Stimulated activated CD8-positive, alpha-beta memory T cell treated with anti-CD3 and anti-CD28 coated beads, Interleukin-2, amount 100 ng/mL, for 48 hours (primary cell): ENCODE measurements around the gene FNDC3B.

Experiments
- DNase-seq, 2 donors: peaks; one replicate each; pipeline ENCODE4 v3.0.0-alpha.2; 2020; ENCODE audit warnings: low read depth in 2 of 2

Gene FNDC3B

DNA sequence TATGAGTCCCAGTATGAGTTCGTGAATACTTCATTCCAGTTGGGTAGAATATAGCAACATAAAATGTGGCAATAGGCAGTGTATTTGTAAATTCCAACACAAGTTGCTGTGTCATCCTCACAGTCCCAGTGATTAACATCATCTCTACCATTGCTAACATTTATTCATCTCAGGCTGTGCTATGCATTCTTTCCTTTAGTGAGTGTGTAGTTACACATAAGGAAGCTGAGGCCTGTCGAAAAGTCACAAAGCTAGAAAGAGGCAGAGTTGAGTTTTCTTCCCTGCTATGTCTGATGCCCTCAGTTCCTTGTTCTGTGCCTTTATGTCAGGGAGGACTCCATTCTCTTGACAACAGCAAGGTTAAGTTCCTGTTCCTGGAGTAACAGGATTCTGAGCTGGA, 96.4 kb downstream of the FNDC3B start:
- no peak for DNase-seq

DNA sequence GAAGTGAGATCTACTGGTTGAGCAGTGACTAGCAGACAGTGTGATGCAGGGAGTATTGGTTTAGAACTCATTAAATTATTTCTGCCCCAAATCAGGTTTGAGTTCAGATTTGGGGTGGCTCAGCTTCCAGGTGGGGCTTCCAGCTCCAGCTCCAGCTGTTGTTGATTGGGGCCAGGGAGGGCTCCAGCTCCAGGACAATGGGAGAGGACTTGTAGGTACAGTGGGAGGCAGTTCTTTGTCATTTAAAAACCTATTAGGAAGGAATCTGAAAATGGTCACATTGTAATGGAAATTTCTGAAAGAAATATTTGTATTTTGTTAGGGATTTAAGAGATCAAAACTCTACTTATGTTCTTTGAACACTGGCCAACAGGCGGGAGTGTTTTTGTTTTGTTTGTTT, 97.0 kb downstream of the FNDC3B start:
- DNase-seq = no peak

DNA sequence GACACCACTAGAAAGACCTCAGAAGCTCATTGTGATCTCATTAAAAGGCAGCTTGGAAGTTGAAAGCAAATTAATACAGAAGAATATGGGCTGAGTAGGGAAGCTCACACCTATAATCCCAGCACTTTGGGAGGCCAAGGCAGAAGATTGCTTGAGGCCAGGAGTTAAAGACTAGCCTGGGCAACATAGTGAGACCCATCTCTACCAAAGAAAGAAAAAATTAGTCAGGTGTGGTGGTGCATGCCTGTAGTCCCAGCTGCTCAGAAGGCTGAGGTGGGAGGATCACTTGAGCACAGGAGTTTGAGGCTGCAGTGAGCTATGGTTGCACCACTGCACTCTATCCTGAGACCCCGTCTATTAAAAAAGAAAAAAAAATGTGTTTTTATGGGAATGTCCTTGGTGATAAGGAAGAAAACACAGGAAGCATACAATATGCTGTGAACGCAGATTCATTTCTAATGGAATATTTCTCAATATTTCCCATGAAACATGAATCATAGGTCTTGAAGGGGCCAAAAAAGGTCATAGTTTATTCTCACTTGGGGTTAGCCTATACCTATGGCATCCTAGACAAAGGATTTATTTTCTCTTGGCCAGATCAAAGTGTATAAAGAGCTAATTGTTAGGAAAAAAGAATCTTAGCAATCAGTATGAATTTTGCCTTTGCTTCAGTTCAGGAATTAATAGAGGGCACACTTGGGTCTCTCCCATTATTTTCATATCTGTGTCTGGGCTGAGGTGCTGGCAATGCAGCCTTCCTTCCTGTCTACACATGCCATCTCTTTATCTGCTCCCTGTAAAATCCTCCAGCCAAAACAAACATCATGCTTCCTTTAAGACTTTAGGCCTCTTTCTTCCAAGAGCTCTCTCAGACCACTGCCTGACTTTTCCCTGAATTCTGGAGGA, 98.2 kb downstream of the FNDC3B start:
- no peak for DNase-seq

DNA sequence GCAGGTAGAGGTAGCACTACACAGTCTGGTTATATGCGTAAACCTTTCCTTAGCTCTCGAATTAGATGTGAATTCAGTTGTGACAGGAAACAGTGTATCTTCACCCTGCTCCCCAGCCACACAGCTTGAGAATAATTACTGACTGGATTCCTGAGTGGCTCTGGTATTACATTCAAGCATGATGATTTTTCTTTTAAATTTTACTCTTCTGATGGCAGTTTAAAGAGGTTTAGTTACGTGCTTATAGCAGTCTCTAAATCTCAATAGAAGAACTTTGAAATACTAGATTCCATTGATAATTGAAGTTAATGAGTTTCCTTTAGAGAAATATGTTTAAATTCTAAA, 98.8 kb downstream of the FNDC3B start:
- DNase-seq = no peak

DNA sequence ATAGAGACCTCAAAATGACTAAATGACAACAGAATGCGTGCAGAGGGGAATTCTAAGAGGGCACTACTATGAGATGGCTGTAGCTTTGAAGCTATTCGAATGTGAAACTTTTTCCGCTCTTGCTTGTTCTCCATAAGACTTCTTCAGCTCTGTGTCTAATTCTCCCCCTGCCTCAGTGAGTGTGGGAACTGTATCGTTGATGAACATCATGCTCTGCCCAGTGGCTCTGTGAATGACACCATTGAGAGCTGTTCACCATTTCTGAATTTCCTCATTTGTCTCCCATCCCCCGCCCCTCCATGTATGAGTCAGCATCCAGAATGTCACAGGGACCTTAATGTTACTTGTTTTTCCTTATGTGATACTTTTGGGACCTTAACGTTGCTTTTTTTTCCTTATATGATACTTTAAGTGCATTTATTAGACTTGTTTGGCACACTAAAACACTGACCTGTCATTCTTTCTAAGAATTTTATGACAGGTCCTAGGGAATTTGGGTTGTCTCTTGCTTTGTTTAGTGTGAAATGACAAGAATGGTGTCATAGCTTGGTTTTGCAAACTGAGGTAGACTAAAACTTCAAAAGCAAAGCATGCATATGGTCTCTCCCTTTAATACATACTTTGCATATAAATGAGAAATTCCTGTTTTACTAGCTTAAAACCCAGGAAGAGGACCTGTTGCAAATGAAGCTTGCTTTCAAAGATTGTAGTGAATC, 99.6 kb downstream of the FNDC3B start:
- DNase-seq = no peak

DNA sequence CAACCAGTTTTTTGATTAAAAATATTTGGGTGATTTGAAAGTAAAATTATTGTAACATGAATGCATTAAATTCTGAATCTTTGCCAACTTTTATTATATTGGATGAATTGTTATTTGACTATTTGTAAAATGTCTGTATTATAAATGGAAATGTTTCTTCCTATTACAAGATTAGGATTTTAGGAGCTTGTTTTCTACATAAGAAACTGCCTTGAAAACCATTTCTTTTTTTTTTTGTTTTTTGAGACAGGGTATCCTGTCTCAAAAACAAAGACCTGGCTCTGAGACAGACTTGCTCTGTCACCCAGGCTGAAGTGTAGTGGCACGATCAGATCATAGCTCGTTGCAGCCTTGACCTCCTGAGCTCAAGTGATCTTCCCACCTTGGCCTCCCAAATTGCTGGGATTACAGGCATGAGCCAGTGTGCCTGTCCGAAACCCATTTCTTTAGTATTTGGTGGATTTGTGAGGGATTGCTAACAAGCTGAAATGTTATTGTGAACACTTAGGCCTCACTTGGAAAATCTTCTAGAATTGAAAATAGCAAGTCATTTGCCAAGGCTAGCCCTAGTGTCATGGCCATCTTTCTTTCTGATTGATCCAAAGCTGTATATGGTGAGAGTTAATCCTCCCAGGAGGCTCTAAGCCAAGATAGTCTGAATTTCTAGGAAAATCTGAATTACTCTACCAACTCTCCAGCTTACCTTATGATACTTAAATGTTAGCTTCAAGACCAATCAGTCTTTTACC, 100.3 kb downstream of the FNDC3B start:
- DNase-seq = no peak

DNA sequence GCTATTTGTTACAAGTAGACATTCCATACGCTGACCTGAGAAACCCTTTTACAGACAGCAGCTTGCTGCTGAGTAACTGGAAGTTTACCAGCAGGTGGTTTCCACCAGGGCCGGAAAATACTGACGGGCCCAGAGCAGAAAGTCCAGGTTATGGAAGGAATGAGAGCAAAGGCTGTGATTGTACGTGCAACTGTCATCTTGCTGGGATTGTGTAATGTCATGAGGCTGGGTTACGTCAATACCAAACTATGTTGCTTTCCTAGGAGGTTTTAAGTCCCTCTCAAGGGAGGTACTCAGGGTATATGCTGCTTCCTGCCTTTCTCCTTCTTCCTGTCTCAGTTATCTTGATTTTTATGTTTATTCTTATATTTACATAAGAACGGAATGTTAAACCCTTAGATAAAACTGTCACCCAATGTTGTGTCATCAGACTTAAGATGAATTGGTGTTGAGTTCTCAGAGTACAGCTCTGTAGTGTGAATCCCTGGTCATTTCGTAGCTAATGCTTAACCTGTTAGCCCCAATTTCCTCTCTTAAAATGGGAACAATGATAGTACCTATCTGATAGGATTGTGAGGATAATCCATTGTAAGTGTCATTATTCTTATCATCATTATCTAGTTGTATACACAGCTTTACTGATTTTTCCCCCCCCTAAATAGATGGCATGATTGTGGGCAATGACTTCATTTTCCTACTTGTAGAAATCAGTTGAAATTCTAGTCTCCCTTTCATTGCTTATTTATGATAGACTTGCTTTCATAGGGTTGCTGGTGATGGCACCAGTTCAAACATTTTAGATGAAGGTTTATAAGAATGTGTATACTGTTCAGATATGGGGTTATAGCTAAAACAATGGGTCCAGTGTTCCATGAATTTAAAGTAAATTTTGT, 101.4 kb downstream of the FNDC3B start:
- DNase-seq = no peak

DNA sequence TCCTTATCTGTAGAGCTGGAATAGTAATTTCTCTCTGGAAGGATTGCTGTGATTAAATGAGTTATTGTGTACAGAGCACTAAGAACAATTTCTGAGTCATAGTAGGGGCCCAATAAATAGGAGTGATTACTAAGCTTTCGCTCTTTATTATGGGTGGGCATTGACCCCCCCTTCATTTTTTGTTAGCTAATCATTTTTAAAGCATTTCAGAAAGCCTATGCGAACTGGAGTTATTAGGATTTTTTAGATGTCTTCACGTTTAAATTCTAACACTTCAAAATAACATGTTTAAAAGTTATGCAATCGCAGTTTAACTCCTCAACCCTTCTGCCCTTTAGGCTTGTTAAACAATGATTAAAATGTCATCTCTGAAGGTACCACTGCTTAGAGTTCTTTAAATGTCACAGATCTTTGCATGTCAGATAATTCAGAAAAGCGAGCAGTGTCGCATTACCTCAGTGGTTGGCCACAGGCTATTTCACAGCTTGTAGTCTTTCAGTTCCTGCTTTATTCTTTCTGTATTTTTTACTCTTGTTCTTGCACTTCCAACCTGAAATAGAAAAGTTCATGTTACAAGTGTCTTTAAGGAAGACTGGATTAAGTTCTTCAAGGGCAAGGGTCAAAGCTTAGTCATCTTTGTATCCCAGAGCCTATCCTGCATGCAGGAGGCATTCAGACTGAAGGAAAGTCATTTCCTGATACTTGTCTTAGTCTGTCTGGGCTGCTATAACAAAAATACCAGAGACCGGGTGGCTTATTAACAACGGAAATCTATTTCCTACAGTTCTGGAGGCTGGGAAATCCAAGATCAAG, 102.9 kb downstream of the FNDC3B start:
- DNase-seq = no peak

DNA sequence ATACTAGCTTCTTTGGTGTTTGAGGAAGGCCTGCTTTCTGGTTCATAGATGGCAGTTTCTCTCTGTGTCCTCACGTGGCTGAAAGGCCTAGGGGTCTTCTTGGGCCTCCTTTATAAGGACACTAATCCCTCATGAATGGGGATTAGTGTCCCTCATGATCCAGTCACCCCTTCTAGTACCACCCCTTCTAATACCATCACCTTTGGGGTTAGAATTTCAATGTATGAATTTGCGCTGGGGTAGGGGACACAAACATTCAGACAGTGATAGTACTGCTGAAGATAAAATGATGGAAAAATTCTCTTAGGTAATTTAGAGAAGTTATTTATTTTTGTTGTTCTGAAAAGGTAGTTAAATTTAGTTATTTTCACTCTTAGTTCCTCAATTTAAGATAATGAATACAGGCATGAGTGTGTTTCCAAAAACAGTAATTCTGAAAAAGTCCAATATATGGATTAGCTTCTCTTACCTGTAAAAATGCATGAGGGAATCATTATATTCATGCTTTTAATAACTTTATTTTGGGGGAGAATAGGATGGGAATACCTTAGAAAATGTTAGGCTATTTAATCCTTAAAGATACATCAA, 103.6 kb downstream of the FNDC3B start:
- DNase-seq = no peak

DNA sequence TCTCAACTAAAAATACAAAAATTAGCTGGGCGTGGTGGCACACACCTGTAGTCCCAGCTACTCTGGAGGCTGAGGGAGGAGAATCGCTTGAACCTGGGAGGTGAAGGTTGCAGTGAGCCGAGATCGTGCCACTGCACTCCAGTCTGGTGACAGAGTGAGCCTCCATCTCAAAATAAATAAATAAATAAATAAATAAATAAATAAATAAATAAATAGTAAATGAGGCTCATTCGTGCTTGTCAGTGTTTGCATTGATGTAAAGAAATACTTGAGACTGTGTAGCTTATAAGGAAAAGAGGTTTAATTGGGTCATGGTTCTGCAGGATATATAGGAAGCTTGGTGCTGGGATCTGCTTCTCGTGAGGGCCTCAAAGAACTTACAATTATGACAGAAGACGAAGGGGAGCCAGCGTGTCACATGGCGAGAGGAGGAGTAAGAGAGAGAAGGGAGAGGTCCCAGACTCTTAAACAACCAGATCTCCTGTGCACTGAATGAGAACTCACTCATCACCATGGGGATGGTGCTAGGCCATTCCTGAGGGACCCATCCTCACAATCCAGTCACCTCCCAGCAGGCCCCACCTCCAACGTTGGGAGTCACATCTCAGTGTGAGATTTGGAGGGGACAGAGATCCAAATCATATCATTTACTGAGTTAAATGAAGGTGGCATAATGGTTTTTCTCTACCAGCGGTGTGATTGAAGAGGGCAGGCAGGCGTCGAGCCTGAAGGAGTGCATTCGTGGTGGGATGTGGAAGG, 104.5 kb downstream of the FNDC3B start:
- no peak for DNase-seq

DNA sequence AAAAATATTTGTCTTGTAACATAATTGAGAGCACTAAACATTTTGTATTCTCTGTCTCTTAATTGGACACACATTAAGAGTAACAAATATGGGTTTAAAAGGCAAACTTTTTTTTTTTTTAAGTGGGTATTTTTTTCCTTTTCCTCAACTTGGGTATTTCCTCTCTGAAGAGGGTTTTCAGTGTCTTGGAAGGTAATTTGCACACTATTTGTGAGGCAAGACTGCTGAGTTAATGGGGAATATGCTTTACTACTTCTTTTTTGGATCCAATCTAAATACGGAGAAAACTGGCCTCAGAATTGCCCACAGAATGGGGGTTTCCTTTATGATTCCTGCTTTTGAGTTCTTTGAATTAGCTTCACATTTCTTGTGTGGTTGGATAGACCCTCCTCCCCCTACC, 105.2 kb downstream of the FNDC3B start:
- DNase-seq = no peak

DNA sequence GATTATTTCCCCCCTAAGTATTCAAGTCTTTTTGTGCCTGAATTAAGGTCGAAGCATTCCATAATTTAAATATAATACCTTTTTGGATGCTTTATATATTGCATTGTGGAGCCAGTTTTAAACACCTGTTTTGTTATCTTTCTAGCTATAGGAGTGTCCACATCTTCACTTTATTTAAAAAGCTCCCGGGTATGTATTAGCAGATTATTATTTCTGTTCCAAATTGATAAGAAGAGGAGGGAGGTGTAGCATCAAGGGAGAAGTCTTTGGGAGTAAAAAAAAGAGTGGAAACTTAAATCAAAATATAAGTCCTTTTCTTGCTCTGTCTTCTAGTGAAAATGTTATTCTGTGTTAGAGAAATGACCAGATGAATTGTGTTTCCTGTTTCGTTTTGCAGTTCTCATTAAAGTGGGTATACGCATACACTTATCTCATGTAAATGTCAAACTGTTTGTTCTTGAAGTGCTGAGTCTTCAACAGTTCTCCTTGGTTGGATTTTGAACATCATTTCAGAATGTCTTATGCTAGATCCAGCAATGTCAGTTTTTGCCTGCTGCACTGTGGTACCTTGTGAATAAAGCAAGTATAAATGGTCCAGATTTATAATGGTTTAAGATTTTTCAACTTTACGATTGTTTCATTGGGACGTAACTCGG, 105.8 kb downstream of the FNDC3B start:
- DNase-seq = no peak

DNA sequence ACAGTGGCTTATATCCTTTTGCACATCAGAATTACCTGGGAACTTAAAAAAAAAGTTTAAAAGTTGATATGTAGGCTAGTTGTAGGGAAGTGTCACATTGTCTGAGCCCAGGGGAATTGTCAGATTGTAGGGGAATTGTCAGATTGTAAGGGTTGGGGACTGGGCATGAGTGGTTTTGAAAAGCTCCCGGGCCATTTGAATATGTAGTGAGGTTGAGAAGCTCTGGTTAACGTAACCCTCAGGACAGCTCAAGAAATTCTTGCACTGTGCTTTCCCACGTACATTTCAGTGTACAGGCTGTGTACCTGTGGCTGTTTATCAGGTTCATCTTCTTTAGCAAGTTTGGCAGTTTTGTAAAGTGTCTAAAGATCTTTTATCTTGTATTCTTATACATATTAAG, 107.0 kb downstream of the FNDC3B start:
- DNase-seq = no peak

DNA sequence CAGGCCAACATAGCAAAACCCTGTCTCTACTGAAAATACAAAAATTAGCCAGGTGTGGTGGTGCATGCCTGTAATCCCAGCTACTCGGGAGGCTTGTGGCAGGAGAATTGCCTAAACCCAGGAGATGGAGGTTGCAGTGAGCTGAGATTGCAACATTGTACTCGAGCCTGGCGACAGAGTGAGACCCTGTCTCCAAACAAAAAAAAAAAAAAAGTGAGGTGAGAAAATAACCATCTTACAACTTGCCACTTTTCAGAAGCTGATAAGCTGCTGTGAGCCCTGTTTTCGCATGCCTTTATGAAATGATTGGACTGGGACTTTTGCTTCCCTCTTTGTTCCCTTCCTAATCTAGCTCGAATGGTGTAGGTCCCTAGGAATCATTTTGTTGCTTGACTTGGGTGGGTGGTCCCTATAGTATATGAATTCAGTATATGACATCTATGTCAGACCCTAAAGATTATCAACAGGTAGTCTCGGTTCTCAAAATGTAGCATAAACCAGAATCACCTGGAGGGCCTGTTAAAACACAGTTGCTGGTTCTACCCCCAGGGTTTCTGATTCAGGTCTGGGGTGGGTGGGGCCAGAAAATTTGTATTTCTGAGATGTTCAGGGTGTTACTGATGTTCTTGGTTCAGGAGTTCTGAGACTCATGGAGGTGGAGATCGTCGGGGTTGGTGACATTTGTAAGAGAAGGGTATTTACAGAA, 107.9 kb downstream of the FNDC3B start:
- DNase-seq = no peak

DNA sequence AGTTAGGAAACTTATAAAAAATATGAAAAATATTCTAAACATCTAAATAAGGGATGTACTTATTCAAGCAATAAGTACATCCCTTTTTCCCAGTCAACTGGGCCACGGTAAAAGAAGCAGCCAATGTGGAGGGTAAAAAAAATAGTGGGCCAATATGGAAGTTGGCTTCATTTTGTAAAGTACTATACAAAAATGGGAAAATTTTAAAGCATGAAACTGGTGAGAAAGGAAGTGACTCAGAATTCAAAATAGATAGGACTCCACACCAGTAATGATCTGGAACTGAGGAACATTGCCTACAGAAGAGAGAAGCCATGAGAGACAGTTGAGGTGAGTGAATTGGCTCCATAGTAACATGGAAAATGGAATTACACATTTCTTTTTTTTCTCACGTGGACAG, 108.9 kb downstream of the FNDC3B start:
- no peak for DNase-seq

DNA sequence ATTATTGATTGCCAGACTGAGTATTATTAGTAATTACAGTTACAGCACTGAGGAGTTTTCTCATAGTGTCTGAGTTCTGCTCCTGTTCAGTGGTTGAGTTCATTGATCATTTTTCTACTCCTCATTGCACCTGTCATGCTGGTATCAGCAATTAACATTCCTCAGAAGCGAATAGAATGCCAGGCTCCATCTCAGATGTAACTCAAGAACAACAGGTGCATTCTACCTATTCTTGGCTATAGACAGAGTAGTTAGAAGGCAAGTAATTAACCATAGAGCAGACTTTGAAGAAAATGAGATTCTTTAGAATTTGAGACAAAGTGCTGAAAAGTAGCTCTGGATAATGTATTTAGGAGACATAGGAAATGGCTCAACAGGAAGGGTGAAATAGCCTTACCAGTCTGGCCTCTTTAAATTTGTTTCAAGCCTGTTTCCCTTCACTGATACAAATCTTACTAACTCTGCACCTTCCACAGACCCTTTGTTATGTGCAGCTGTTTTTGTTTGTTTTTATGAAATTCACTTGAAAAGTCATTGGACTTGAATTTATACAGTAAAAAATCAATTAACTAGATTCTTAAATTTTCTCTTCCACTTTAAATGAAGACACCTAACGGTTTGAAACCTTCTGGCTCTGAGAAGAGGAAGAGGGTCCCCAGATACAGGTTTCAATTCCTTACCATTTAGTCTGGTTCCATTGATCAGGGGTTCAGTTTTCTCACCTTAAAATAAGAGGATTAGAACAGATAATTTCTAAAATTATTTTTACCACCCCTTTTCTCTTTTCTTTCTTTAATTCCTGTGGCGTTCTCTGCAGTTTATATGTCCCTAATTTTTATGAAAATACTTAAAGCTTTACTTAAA, 109.6 kb downstream of the FNDC3B start:
- no peak for DNase-seq

DNA sequence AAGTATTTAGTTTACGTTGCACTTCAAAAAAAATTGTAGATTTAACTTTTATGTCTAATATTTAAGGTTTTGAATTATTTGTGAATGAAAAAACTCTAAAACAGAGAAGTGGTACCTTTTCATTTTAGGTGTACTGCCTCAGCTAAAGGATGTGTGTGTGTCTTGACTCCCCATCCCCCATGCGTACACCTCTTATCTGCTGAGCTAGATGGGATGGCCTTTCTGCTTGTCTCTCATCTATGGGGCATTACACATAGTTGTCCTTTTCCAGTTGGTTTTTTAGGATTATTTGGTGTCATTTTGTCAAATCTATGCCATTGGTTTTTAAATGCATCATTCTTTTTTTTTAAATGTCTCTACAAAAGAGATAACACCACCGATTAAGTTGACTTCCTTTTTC, 110.9 kb downstream of the FNDC3B start:
- DNase-seq = no peak
